Measurements from ENCODE around the gene MYH11.
A peak's percentile ranks its signal among the peaks of the same experiment; 100 is the strongest.
"Not testable (repeated sequence)": the region's sequence is repeated elsewhere in the genome, so short reads cannot be mapped to it uniquely, and the experiment has no call there.

The MYH11 gene

GRCh38 chr16:15836965-15837611, 19.7 kb downstream of the MYH11 start:
- DNase-seq = no peak

GRCh38 chr16:15836074-15836473, 20.8 kb downstream of the MYH11 start:
- DNase-seq = no peak

- no peak for DNase-seq
Measured at GRCh38 chr16:15835136-15835878, 21.5 kb downstream of the MYH11 start.

- DNase-seq = no peak
Measured at GRCh38 chr16:15834502-15834901, 22.3 kb downstream of the MYH11 start.

GRCh38 chr16:15833541-15833940, 23.3 kb downstream of the MYH11 start:
- DNase-seq = no peak

- DNase-seq = no peak
Measured at GRCh38 chr16:15832241-15832640, 24.6 kb downstream of the MYH11 start.

- no peak for DNase-seq
Measured at GRCh38 chr16:15830832-15831451, 25.9 kb downstream of the MYH11 start.

- no peak for DNase-seq
Measured at GRCh38 chr16:15829460-15829859, 27.4 kb downstream of the MYH11 start.

GRCh38 chr16:15827709-15828343, 29.0 kb downstream of the MYH11 start:
- DNase-seq = no peak

GRCh38 chr16:15827299-15827698, 29.5 kb downstream of the MYH11 start:
- DNase-seq = no peak

GRCh38 chr16:15825750-15826305, 31.0 kb downstream of the MYH11 start:
- DNase-seq = no peak

- no peak for DNase-seq
Measured at GRCh38 chr16:15822957-15823356, 33.9 kb downstream of the MYH11 start.

GRCh38 chr16:15820837-15821236, 36.0 kb downstream of the MYH11 start:
- DNase-seq = no peak

- DNase-seq = no peak
Measured at GRCh38 chr16:15819046-15819445, 37.8 kb downstream of the MYH11 start.

- DNase-seq = no peak
Measured at GRCh38 chr16:15817446-15817845, 39.4 kb downstream of the MYH11 start.

- no peak for DNase-seq
Measured at GRCh38 chr16:15816228-15816627, 40.6 kb downstream of the MYH11 start.

GRCh38 chr16:15812401-15812750, 44.5 kb downstream of the MYH11 start:
- DNase-seq = not testable (repeated sequence)

- DNase-seq = peak; percentile 73
Measured at GRCh38 chr16:15811481-15812400, 45.1 kb downstream of the MYH11 start.

- DNase-seq = no peak
Measured at GRCh38 chr16:15810949-15811348, 45.9 kb downstream of the MYH11 start.

- DNase-seq = no peak
Measured at GRCh38 chr16:15810411-15810810, 46.4 kb downstream of the MYH11 start.

- not testable (repeated sequence) for DNase-seq
Measured at GRCh38 chr16:15809297-15809696, 47.5 kb downstream of the MYH11 start.

- DNase-seq = no peak
Measured at GRCh38 chr16:15808071-15808470, 48.8 kb downstream of the MYH11 start.
